ENCODE results near the gene BPIFB1. TPM values are rescaled to one million over a fixed set of nuclear protein-coding genes. Genes with fewer than 3 reads are reported as not detected.

The BPIFB1 gene
- total and polyA plus RNA-seq, 2 experiments from 2014 or later = 0.10 to 0.85 TPM

- no peak overlapping the region for H3K4me2 ChIP-seq
- no peak for DNase-seq (ENCODE audit: low spot score)
- WGBS (ENCODE audit: low lambda C conversion rate, missing lambda C conversion rate) = 88% methylated on average over 1 of the region's 1 CpG
- peaks cover 8% of the 10 kb centered on the region for H3K27me3 ChIP-seq
- no peak overlapping the region for H2AFZ ChIP-seq
- no peaks in the 10 kb centered on the region for H3K9me2 ChIP-seq (replicated peaks; ENCODE audit: insufficient read depth)
- TF ChIP-seq EZH2 (IDR thresholded peaks at IDR 0.05; ENCODE audit: borderline replicate concordance) = no peak
- TF ChIP-seq CTCF (IDR thresholded peaks at IDR 0.05; ENCODE audit: poor library complexity) = no peak
- no peak for TF ChIP-seq EZH2phosphoT487 (IDR thresholded peaks at IDR 0.05; ENCODE audit: low read depth, severe bottlenecking, unreplicated experiment)
- H4K20me1 ChIP-seq (ENCODE audit: insufficient read depth, poor library complexity, severe bottlenecking) = no peaks in the 10 kb centered on the region
- no peak overlapping the region for H3K27ac ChIP-seq
- H3K4me1 ChIP-seq (ENCODE audit: insufficient read depth) = no peaks in the 10 kb centered on the region
- no peaks in the 10 kb centered on the region for H3K79me2 ChIP-seq
- no peaks in the 10 kb centered on the region for H3K36me3 ChIP-seq (replicated peaks; ENCODE audit: insufficient read depth, low read depth)
- no peaks in the 10 kb centered on the region for H3K9me3 ChIP-seq (ENCODE audit: low read depth)
- H3K4me3 ChIP-seq = no peak overlapping the region
Measured at GRCh38 chr20:33249456-33249855, 33.6 kb upstream of the BPIFB1 start.

- Histone ChIP-seq H3K79me2 (no peaks in the 10 kb centered on the region), H3K4me3 (no peak overlapping the region), H2AFZ (no peak overlapping the region), H3K9me3 (ENCODE audit: low read depth) (no peaks in the 10 kb centered on the region), H4K20me1 (ENCODE audit: insufficient read depth, poor library complexity, severe bottlenecking) (no peaks in the 10 kb centered on the region), H3K4me2 (no peak overlapping the region), H3K36me3 (replicated peaks; ENCODE audit: insufficient read depth, low read depth) (no peaks in the 10 kb centered on the region), H3K27me3 (peaks cover 8% of the 10 kb centered on the region), H3K27ac (no peak overlapping the region), H3K4me1 (ENCODE audit: insufficient read depth) (no peaks in the 10 kb centered on the region), H3K9me2 (replicated peaks; ENCODE audit: insufficient read depth) (no peaks in the 10 kb centered on the region)
- 50% methylated on average over 2 of the region's 2 CpGs for WGBS (ENCODE audit: low lambda C conversion rate, missing lambda C conversion rate)
- no peak for DNase-seq (ENCODE audit: low spot score)
- no peak for TF ChIP-seq CTCF (IDR thresholded peaks at IDR 0.05; ENCODE audit: poor library complexity)
- TF ChIP-seq EZH2phosphoT487 (IDR thresholded peaks at IDR 0.05; ENCODE audit: low read depth, severe bottlenecking, unreplicated experiment) = no peak
- no peak for TF ChIP-seq EZH2 (IDR thresholded peaks at IDR 0.05; ENCODE audit: borderline replicate concordance)
Measured at GRCh38 chr20:33250666-33251065, 32.3 kb upstream of the BPIFB1 start.

GRCh38 chr20:33251496-33251895 is 31.5 kb upstream of the BPIFB1 start:
- WGBS (ENCODE audit: low lambda C conversion rate, missing lambda C conversion rate) = 81% methylated on average over 3 of the region's 3 CpGs
- DNase-seq (ENCODE audit: low spot score) = no peak
- Histone ChIP-seq H3K27me3 (peaks cover 2% of the 10 kb centered on the region), H3K4me1 (ENCODE audit: insufficient read depth) (no peaks in the 10 kb centered on the region), H3K79me2 (no peaks in the 10 kb centered on the region), H3K9me3 (ENCODE audit: low read depth) (no peaks in the 10 kb centered on the region), H3K4me2 (no peak overlapping the region), H3K36me3 (replicated peaks; ENCODE audit: insufficient read depth, low read depth) (no peaks in the 10 kb centered on the region), H3K27ac (no peak overlapping the region), H3K4me3 (no peak overlapping the region), H3K9me2 (replicated peaks; ENCODE audit: insufficient read depth) (no peaks in the 10 kb centered on the region), H2AFZ (no peak overlapping the region), H4K20me1 (ENCODE audit: insufficient read depth, poor library complexity, severe bottlenecking) (no peaks in the 10 kb centered on the region)
- TF ChIP-seq CTCF (IDR thresholded peaks at IDR 0.05; ENCODE audit: poor library complexity) = no peak
- TF ChIP-seq EZH2phosphoT487 (IDR thresholded peaks at IDR 0.05; ENCODE audit: low read depth, severe bottlenecking, unreplicated experiment) = no peak
- no peak for TF ChIP-seq EZH2 (IDR thresholded peaks at IDR 0.05; ENCODE audit: borderline replicate concordance)

GRCh38 chr20:33252460-33252859 is 30.6 kb upstream of the BPIFB1 start:
- Histone ChIP-seq H3K4me2 (no peak overlapping the region), H3K79me2 (no peaks in the 10 kb centered on the region), H3K27me3 (peaks cover 2% of the 10 kb centered on the region), H3K4me1 (ENCODE audit: insufficient read depth) (no peaks in the 10 kb centered on the region), H3K9me3 (ENCODE audit: low read depth) (no peaks in the 10 kb centered on the region), H3K27ac (no peak overlapping the region), H4K20me1 (ENCODE audit: insufficient read depth, poor library complexity, severe bottlenecking) (no peaks in the 10 kb centered on the region), H2AFZ (no peak overlapping the region), H3K4me3 (no peak overlapping the region), H3K36me3 (replicated peaks; ENCODE audit: insufficient read depth, low read depth) (no peaks in the 10 kb centered on the region), H3K9me2 (replicated peaks; ENCODE audit: insufficient read depth) (no peaks in the 10 kb centered on the region)
- no peak for DNase-seq (ENCODE audit: low spot score)
- 81% methylated on average over 3 of the region's 3 CpGs for WGBS (ENCODE audit: low lambda C conversion rate, missing lambda C conversion rate)
- TF ChIP-seq CTCF (IDR thresholded peaks at IDR 0.05; ENCODE audit: poor library complexity) = no peak
- no peak for TF ChIP-seq EZH2 (IDR thresholded peaks at IDR 0.05; ENCODE audit: borderline replicate concordance)
- no peak for TF ChIP-seq EZH2phosphoT487 (IDR thresholded peaks at IDR 0.05; ENCODE audit: low read depth, severe bottlenecking, unreplicated experiment)
